Stomach (tissue), 4 donors: ENCODE results near the gene ABR.
"Not testable (repeated sequence)": the region's sequence is repeated elsewhere in the genome, so short reads cannot be mapped to it uniquely, and the experiment has no call there.

Experiments
- EP300 ChIP-seq: sonication (generic); formaldehyde crosslinking; IDR thresholded peaks from one replicate; pipeline ENCODE4 v1.6.1; 2017; ENCODE audit warnings: antibody characterized with exemption
- POLR2A ChIP-seq, 4 donors: fragments of 450-650 bp; IDR thresholded peaks; one replicate each; pipeline ENCODE4 v1.6.1; 2016; ENCODE audit warnings: antibody characterized with exemption in 4 of 4, control low read depth in 2 of 4, mild to moderate bottlenecking in 1 of 4, moderate library complexity in 1 of 4
- POLR2AphosphoS5 ChIP-seq, 3 donors: sonication (generic); formaldehyde crosslinking; IDR thresholded peaks; one replicate each; pipeline ENCODE4 v1.6.1; 2016; ENCODE audit warnings: antibody characterized with exemption in 3 of 3
- TF ChIP-seq, protein P1 (sequence below), 7 experiments: fragments of 450-650 bp in 4 of 7; fragments of 200-600 bp in 3 of 7; sonication (generic) in 3 of 7; IDR thresholded peaks; one replicate each; pipeline ENCODE4 v1.5.1; 2016 to 2019; ENCODE audit warnings: antibody characterized with exemption in 7 of 7, control low read depth in 2 of 7, mild to moderate bottlenecking in 1 of 7

GRCh38 chr17:1073963-1074625 lies 105.7 kb downstream of the ABR start:
- TF ChIP-seq, protein P1, sequence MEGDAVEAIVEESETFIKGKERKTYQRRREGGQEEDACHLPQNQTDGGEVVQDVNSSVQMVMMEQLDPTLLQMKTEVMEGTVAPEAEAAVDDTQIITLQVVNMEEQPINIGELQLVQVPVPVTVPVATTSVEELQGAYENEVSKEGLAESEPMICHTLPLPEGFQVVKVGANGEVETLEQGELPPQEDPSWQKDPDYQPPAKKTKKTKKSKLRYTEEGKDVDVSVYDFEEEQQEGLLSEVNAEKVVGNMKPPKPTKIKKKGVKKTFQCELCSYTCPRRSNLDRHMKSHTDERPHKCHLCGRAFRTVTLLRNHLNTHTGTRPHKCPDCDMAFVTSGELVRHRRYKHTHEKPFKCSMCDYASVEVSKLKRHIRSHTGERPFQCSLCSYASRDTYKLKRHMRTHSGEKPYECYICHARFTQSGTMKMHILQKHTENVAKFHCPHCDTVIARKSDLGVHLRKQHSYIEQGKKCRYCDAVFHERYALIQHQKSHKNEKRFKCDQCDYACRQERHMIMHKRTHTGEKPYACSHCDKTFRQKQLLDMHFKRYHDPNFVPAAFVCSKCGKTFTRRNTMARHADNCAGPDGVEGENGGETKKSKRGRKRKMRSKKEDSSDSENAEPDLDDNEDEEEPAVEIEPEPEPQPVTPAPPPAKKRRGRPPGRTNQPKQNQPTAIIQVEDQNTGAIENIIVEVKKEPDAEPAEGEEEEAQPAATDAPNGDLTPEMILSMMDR (IDR thresholded peaks at IDR 0.05) = not testable (repeated sequence)
- TF ChIP-seq POLR2AphosphoS5 (IDR thresholded peaks at IDR 0.05); POLR2A (IDR thresholded peaks at IDR 0.05); EP300: not testable (repeated sequence)
